Testis (tissue), 2 donors: Measurements from ENCODE around the gene PEAK3.

ENCODE experiments used
- POLR2A ChIP-seq: fragments of 450-650 bp; IDR thresholded peaks from one replicate; pipeline ENCODE4 v1.6.1; 2017; ENCODE audit warnings: antibody characterized with exemption, mild to moderate bottlenecking, moderate library complexity
- TF ChIP-seq, protein P1 (sequence below), 3 experiments: fragments of 450-650 bp in 2 of 3; fragments of 200-600 bp in 1 of 3; sonication (generic) in 1 of 3; IDR thresholded peaks; one replicate each; pipeline ENCODE4 v1.5.1; 2016 to 2019; ENCODE audit warnings: antibody characterized with exemption in 3 of 3, mild to moderate bottlenecking in 2 of 3, moderate library complexity in 1 of 3

DNA sequence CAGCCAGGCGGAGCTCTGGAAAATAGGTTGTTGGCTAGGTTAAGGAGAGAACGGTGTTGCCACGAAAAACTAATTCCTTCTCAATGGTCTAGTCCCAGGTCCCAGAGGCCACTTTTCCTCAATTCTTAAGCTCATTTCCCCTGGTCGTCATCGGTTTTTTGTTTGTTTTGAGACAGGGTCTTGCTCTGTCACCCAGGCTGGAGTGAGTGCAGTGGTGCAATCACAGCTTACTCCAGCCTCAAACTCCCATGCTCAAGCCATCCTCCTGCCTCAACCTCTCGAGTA lies 44.2 kb downstream of the PEAK3 start:
- TF ChIP-seq, protein P1, sequence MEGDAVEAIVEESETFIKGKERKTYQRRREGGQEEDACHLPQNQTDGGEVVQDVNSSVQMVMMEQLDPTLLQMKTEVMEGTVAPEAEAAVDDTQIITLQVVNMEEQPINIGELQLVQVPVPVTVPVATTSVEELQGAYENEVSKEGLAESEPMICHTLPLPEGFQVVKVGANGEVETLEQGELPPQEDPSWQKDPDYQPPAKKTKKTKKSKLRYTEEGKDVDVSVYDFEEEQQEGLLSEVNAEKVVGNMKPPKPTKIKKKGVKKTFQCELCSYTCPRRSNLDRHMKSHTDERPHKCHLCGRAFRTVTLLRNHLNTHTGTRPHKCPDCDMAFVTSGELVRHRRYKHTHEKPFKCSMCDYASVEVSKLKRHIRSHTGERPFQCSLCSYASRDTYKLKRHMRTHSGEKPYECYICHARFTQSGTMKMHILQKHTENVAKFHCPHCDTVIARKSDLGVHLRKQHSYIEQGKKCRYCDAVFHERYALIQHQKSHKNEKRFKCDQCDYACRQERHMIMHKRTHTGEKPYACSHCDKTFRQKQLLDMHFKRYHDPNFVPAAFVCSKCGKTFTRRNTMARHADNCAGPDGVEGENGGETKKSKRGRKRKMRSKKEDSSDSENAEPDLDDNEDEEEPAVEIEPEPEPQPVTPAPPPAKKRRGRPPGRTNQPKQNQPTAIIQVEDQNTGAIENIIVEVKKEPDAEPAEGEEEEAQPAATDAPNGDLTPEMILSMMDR (IDR thresholded peaks at IDR 0.05), result no peak
- no peak for TF ChIP-seq POLR2A
